H1 (cell line): ENCODE measurements around the gene NR2C2. TPM values are rescaled to one million over a fixed set of nuclear protein-coding genes. Genes with fewer than 3 reads are reported as not detected.
A peak's percentile ranks its signal among the peaks of the same experiment; 100 is the strongest.

Source experiments
- EP300 ChIP-seq, 2 experiments: IDR thresholded peaks; 1 replicate in 1 of 2; 2 replicates in 1 of 2; pipeline ENCODE4 v1.6.1; 2011 to 2012; ENCODE audit warnings: low read depth in 2 of 2, low read length in 2 of 2, mild to moderate bottlenecking in 2 of 2, borderline replicate concordance in 1 of 2, inconsistent platforms in 1 of 2, moderate library complexity in 1 of 2
- KDM4A ChIP-seq: IDR thresholded peaks from one replicate; pipeline ENCODE4 v1.7.1; 2012; ENCODE audit warnings: low read depth, mild to moderate bottlenecking, moderate library complexity, low read length, inconsistent platforms; ENCODE audit not compliant: severe bottlenecking
- POLR2AphosphoS5 ChIP-seq: IDR thresholded peaks from 2 replicates; pipeline ENCODE4 v1.6.1; 2011; ENCODE audit warnings: low read depth, low read length
- RBBP5 ChIP-seq: IDR thresholded peaks from 2 replicates; pipeline ENCODE4 v1.7.1; 2012; ENCODE audit warnings: low read depth, mild to moderate bottlenecking, inconsistent platforms, low read length, moderate library complexity, borderline replicate concordance
- SP2 ChIP-seq: IDR thresholded peaks from 2 replicates; pipeline ENCODE4 v1.6.1; 2012; ENCODE audit warnings: mild to moderate bottlenecking, low read length, inconsistent platforms
- YY1 ChIP-seq: IDR thresholded peaks from 2 replicates; pipeline ENCODE4 v1.6.1; 2011; ENCODE audit warnings: low read depth, mild to moderate bottlenecking, low read length
- polyA plus RNA-seq, 7 experiments: library from polyadenylated mRNA; depleted of rRNA in 3 of 7; stranded (reverse) in 5 of 7; unstranded in 2 of 7; fragments of >200 nt in 5 of 7; fragments of 200-250 nt in 2 of 7; gene quantifications; 1 replicate in 5 of 7; 2 replicates in 1 of 7; 4 replicates in 1 of 7; pipeline versions ENCODE4 v1.2.1 to v1.2.3, GENCODE V29; 2011 to 2013; ENCODE audit warnings: missing spikeins in 2 of 7, mixed read lengths in 2 of 7
- total RNA-seq: library from RNA; stranded (reverse); fragmentation: NEBNext Ultra II Directional; extraction: Animal tissue kit (Norgen Biotek cat#: 25700); gene quantifications from 2 replicates; pipeline ENCODE4 v1.2.1, GENCODE V29; 2021

Gene NR2C2
- total and polyA plus RNA-seq, 2 of the 8 experiments (the other 6 are each of a cell fraction or from before 2014, with no cell fraction given): 16.6 to 44.4 TPM

- TF ChIP-seq SP2: peak; percentile 78
- no peak for TF ChIP-seq EP300 (IDR thresholded peaks at IDR 0.05; ENCODE audit: borderline replicate concordance in 1 of 2, low read depth in 2 of 2, low read length in 2 of 2)
- TF ChIP-seq YY1: peak; percentile 96
- 0 out of 2 replicates have a peak, but pooled peaks have one; percentile 71 for TF ChIP-seq RBBP5
- TF ChIP-seq POLR2AphosphoS5: peak; percentile 72
- TF ChIP-seq KDM4A: peak; percentile 14
These were observed 664 bp downstream of the NR2C2 start (continued) for GRCh38 chr3:14947886-14948608.
